Activated CD4-positive, alpha-beta T cell treated with anti-CD3 and anti-CD28 coated beads, Interleukin-2, amount 50 U/mL, for 24 hours (primary cell): ENCODE data around the gene KRT83.
"Not testable (repeated sequence)": the region's sequence is repeated elsewhere in the genome, so short reads cannot be mapped to it uniquely, and the experiment has no call there.

Experiments used
- DNase-seq, 2 donors: peaks; one replicate each; pipeline ENCODE4 v3.0.0-alpha.2; 2020; ENCODE audit warnings: low read depth in 1 of 2, low spot score in 1 of 2

KRT83 gene

DNA sequence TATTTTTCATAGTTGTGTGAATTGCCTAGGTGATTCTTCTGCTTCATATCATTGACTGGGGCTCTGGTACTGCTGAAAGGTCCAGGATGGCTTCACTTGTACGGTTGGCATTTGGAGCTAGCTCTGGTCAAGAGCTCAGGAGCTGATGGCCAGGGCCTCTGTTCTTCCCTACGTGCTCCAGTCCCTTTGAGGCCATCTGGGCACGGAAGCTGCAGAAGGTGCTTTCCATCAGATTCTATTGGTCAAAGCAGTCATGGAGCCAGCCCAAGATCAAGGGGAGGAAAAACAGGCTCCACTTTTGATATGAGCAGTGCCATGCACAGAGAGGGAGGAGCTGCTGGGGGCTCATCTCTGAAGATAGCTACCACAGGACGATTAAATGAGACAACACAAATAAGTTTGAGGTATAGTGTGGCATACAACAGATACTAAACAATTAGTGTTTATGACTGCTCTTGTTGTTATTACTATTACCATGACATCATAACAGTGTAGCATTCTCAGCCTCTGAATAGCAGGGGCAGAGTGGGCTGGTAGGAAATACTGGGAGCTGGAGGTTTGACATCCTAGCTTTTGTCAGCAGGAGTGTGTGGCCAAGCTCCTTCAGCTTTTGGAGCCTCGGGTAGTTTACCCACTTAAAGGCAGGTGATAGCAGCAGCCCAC lies 10.4 kb downstream of the KRT83 start:
- no peak for DNase-seq

DNA sequence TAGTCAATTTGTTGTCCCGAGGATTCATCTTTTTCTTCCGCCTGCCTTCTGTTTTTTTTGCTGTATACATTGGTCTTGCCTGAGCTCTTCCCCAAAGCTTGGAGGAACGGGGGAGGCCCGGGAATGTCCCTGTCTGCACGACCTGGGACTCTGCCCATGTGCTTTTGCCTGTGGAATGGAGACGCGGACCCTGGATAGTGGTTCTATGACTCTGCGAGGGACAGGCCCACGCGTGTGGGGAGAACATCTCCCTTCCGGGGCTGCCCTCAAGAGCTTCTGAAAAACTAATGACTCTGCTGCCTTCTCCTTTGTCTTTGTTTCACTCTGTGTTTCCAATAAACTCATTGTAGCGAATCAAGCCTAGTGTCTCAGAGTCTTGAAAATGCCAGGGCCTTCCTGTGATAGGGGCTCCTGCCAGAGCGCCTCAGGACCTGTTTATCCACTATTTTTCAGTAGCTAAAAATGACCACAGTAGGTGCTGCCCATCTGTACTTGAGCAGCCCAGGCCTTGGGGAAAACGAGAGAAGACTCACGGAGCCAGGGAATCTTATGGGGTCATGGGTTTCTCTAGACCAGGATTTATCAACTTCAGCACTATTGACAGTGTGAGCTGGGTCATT lies 12.3 kb downstream of the KRT83 start:
- no peak for DNase-seq

DNA sequence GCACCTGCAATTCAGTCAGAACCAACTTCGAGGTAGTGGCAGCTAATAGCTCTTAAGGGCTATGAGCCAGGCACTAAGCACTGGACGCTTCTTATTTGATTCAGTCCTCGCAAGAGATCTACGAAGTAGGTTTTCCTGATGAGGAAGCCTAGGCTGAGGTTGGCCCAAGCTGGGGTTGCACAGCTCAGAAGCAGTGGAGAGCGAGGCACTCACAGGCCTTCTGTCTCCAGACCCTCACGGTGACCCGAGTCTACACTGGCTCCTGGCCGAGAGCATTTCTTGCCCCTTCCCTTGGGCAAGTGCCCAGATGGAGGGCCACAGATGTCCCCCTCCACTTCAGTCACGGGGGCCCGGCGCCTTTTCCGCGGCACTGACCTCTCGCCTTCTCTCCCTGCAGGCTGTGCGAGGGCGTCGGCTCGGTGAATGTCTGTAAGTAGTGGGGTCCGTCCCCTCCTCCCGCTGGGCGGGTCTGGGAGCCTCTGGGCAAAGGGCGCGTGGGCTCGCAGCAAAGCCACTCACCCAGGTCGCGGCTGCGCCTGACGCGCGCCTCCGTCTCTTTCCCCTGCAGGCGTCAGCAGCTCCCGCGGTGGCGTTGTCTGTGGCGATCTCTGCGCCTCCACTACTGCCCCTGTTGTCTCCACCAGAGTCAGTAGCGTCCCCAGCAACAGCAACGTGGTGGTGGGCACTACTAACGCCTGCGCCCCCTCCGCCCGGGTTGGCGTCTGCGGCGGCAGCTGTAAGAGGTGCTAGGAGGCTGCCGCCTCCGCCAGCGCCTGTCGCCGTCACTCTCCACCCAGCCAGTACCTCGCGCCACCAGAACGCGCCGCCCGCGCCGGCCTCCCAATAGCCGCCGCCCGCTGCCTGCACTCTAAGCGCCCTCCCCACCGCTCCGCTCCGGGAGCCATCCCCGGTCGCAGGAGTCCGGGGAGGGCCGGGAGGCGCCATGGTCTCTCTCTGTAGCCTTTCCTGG lies 13.1 kb downstream of the KRT83 start:
- DNase-seq = no peak

DNA sequence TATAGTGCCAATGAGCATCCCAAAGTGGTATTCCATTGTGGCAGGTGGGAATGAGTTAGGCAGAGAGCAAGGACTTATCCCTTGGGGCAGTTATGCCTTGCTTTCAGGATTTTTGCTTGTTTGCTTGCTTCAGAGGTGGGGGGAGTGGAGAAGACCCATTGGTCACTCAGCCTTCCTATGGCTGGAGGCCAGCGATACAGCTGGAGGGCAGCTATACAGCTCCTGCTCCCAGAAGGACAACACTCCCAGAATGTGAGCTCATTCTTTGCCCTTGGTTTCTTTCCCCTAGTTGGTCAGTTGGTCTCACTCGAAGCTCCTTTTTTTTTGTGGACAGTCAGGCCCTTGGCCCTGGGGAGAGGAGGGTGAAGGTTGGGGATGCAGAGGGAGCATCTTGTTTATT lies 14.5 kb downstream of the KRT83 start:
- no peak for DNase-seq

DNA sequence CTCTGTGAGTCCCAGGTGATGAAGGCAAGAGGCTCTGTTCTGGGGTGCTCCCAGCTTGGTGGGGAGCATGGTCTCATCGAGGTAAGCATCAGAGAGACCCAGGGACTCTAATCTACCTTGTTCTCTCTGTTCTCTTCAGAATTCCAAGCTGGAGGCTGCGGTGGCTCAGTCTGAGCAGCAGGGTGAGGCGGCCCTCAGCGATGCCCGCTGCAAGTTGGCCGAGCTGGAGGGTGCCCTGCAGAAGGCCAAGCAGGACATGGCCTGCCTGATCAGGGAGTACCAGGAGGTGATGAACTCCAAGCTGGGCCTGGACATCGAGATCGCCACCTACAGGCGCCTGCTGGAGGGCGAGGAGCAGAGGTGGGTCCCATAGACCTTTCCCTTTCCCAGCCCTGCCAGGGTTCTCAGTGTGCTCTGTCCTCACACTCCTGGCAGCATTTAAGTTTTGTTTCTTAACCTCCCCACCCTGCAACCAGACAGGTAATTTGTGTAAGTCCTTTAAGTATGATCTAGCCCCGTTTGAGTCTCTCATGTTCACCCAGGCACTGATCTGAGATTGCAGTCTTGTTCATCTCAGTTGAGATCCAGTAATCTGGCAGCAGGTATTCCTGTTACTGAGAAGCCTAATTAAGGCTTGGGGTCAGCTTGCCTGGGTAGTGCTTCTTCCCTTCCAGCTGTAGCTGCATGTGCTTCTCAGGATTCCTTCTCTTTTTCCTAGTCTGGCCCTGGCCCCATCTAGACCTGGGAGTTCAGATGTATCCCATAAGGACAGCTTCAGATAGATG lies 15.1 kb downstream of the KRT83 start:
- DNase-seq = no peak

DNA sequence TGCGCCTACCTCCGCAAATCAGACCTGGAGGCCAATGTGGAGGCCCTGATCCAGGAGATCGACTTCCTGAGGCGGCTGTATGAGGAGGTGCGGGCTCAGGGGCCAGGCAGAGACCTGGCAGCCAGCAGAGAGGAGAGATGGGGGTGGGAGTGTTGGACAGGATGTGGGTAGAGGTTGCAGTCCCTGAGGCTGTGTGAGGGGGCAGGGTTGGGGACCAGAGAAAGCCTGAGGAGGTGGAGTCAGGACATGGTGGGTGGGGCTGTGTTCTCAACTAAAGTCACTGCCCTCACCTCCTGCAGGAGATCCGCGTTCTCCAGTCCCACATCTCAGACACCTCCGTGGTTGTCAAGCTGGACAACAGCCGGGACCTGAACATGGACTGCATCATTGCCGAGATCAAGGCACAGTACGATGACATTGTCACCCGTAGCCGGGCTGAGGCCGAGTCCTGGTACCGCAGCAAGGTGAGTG lies 16.2 kb downstream of the KRT83 start:
- not testable (repeated sequence) for DNase-seq

DNA sequence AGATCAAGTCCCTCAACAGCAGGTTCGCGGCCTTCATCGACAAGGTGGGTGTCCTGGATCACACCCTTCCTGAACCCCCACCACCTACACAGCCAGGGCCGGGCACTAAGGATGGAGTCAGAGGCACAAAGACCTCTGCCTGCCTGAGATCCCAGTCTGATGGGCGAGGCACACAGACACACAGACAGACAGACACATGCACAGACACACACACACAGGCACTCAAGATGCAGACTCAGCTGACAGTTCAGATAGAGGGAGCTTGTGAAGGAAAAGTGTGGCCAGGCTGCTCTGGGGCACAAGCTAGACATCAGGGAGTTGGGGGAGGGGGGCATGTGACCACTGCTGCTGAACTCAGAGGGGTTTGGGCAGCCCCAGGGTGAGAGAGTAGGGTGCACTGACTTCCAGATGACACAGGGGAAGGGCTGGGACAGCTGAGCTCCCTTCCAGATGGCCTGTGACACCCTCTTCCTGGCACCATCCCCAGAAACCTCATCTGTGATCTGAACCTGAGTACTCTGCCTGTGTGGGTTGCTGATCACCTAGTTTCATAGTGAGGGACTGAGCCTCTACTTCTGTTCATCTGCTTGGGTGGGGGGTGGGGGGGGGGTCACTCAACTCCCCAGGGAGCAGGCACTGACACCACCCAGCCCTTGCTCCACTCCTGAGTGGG lies 18.8 kb downstream of the KRT83 start:
- DNase-seq = not testable (repeated sequence)

DNA sequence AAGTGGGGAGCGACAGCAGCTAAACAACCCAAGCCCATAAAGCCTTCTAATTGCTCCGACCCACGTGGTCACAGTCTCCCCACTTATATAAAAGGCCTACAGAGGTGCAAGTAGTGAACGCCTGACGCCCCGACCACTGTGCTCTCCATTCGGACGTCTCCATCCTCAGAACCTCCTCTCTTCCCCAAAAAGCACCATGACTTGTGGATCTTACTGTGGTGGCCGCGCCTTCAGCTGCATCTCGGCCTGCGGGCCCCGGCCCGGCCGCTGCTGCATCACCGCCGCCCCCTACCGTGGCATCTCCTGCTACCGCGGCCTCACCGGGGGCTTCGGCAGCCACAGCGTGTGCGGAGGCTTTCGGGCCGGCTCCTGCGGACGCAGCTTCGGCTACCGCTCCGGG lies 19.5 kb downstream of the KRT83 start:
- DNase-seq = not testable (repeated sequence)

DNA sequence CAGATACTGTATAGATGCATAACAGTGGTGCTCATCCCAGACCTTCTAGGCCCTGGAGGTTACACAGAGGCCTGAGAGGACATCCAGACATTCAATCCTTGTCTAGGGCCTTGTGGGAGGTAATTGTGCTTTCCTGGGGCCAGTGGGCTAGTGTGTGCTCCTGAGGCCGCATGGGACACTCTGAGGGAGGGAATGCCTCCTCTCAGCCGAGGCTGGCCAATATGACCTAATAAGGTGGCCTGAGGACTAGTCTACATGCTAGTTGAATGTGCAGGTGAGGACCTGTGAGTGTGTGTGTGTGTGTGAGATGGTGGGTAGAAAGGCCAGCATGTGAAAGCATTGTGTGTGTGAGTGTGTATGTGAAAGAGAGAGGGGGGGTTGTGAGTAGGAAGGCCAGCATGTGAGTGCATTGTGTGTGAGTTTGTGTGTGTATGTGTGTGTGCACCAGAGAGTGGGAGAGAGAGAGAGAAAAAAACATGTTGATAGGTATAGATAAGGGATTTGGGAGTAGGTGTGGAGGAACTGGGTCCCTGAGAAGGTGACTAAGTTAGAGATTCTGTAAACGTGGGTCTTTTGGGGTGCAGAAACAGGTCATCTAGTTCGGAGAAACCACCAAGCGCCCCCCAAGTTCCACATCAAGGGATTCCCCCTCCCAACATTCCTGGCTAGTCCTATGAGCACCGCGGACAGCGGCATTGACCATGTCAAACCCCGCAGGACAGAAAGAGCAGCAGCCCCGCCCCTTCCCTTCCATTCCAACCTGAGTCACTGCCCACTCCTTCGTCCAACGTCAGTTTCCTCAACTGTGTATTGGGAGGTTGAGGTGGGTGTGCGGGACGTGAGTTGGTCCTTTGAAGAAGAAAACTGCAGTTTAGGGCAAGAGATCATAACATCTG lies 20.2 kb downstream of the KRT83 start:
- no peak for DNase-seq

DNA sequence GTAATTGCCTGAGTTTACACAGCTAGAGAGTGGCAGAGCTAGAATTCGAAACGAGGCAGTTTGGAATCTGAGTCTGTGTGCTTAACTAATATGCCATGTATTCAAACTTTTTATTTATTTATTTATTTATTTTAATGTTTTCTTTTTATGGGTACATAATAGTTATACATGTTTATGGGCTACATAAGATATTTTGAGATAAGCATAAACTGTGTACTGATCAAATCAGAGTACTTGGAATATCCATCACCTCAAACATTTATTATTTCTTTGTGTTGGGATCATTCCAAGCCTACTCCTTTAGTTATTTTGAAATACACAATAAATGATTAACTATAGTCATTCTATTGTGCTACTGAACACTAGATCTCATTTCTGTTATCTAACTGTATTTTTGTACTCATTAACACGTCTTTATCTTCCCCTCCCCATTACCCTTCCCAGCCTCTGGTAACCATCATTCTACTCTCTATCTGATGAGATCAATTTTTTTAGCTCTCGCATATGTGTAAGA lies 22.5 kb downstream of the KRT83 start:
- no peak for DNase-seq

DNA sequence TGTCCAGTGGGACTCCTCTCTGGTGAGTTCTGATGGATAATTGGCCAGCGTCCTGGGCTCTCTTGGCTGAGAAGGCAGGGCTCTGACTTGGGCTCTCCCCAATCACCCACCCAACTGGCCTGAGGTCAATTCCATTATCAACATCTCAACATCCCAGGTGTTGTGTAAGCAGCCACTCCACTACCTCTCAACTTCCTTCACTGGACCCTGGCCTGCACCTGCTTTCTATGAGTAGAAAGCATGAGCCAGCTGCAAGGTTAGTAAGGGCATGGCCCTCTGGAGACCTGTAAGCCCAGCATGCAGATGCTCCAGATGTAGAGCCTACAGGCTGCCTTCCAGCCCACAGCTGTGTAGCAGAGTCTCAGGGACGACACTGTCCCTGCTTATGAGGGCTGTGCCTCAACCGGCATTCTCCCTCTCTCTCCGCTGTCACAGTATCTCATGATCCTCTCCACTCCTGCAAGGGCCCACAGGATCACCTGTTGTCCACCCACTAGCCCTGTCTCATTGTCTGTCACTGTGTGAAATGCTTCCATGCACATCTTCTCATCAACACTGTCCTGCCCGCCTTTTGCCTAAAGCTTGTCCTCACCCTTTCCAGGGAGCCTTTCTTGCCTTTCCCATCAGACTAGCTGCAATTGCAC lies 24.5 kb downstream of the KRT83 start:
- no peak for DNase-seq

DNA sequence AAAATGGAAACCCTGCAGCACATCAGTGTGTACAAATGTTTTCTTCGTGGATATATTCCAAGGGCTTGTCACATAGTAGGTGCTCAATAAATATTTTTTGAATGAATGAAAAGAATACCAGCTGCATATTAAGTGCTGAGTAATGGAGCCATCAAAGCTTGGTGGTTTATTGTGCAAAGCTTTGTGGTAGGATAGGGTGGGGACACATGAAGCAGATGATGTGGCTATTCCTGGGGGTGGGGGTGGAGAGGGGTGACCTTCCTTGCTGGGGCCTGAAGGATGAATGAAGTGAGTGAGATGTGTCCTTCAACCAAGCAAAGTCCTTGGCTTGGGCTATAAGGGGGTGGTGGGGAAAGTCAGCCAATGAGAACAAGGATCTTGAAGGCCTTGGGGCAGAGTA lies 25.5 kb downstream of the KRT83 start:
- no peak for DNase-seq

DNA sequence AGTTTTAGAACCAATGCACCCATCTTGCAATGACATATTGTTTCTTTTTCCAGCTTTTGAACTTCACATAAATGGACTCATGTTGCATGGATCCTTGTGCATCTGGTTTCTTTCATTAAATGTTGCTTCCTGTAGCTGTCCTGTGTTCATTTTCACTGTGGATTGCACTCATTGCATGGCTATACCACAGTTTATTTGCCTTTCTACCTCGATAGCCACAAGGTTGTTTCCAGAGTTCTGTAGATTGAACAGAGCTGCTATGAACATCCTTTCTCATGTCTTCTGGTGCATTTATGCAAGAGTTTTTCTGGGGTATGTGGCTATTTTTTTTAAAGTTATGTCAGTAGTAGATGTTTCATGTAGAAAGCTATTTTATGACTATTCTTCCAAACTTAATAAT lies 26.4 kb downstream of the KRT83 start:
- no peak for DNase-seq

DNA sequence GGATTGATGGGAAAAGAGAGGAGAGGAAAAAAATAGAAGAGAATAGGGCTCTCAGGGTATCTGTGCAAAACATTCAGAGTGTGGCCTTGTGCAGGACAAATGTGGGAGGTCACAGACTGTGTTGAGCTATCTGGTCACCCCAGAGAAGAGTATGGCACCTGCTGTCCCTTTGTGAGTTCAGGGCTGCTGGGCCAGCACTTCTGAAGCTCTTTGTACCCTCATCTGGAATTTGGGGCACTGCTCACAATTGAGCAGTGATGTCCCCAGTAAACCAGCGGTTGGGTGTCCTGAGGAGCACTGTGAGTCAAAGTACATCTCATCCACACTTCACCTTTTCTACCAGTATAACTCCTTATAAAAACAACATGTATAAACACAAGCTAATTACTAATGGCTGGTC lies 27.3 kb downstream of the KRT83 start:
- DNase-seq = no peak

DNA sequence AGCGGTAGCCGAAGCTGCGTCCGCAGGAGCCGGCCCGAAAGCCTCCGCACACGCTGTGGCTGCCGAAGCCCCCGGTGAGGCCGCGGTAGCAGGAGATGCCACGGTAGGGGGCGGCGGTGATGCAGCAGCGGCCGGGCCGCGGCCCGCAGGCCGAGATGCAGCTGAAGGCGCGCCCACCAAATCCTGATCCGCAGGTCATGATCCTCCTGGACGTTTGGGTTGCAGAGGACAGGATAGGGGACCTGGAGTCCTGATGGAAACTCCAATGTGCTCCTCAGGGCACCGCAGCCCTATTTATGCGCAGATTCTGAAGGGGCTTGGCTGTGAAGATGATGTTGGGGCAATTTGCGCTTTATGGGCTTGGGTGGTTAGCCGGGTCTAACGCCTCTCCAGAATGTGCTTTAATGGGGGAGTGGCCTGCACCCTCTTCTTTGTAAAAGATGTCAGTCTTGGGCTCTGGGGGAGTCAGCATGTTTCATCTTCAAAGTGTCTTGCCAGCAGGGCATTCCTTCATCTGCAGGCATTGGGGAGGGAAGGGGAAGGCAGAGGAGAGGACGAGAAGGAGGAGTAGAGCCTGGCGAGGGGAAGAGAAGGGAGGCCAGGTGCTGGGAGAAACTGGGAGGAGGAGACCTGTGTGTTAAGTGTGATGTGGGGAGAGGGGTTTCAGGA lies 29.8 kb downstream of the KRT83 start, which contains the start of gene KRT81:
Gene KRT81 (minus strand): TSS at position 268 of the 669 bp plus-strand sequence. CDS start 69 bp downstream, at position 199.
- DNase-seq = no peak

DNA sequence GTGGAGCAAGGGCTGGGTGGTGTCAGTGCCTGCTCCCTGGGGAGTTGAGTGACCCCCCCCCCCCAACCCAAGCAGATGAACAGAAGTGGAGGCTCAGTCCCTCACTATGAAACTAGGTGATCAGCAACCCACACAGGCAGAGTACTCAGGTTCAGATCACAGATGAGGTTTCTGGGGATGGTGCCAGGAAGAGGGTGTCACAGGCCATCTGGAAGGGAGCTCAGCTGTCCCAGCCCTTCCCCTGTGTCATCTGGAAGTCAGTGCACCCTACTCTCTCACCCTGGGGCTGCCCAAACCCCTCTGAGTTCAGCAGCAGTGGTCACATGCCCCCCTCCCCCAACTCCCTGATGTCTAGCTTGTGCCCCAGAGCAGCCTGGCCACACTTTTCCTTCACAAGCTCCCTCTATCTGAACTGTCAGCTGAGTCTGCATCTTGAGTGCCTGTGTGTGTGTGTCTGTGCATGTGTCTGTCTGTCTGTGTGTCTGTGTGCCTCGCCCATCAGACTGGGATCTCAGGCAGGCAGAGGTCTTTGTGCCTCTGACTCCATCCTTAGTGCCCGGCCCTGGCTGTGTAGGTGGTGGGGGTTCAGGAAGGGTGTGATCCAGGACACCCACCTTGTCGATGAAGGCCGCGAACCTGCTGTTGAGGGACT lies 30.6 kb downstream of the KRT83 start:
- not testable (repeated sequence) for DNase-seq
